ENCODE results near the gene SLC22A1. TPM values are rescaled to one million over a fixed set of nuclear protein-coding genes. Genes with fewer than 3 reads are reported as not detected.

The SLC22A1 gene
- under 1 TPM; 0.14 to 0.99 TPM for total RNA-seq

GRCh38 chr6:160121558-160121957, at the start of gene SLC22A1:
Gene SLC22A1, plus strand, starts transcription at chr6:160121815. Its CDS starts 121 bp downstream, at chr6:160121936.
- no peak for DNase-seq
- ChIA-PET CTCF (interaction anchor here (1.4 kb wide), 1 partner anchor 412 kb away, joined by 3 read pairs; no protein-coding TSS in a partner anchor), POLR2A (no interaction called here)
- Mint-ChIP-seq H3K9me3 (peaks cover 5% of the 10 kb centered on the region), H3K4me3 (no peak within 1 kb of the TSS), H3K36me3 (peaks cover 10% of the 10 kb centered on the region), H3K27me3 (no peaks in the 10 kb centered on the region), H3K4me1 (ENCODE audit: low read depth) (no peaks in the 10 kb centered on the region), H3K27ac (no peak within 1 kb of the TSS)
- intact Hi-C loops (cut with micrococcal nuclease), result no loop called here

GRCh38 chr6:160073272-160073671, 48.3 kb upstream of the SLC22A1 start:
- intact Hi-C loops (cut with micrococcal nuclease), result no loop called here
- no peaks in the 10 kb centered on the region for H3K9me3 Mint-ChIP-seq
- no peak overlapping the region for H3K27ac Mint-ChIP-seq
- DNase-seq, result no peak
- H3K4me3 Mint-ChIP-seq, result no peak overlapping the region
- H3K4me1 Mint-ChIP-seq (ENCODE audit: low read depth), result peaks cover 27% of the 10 kb centered on the region
- POLR2A ChIA-PET, result no interaction called here
- H3K36me3 Mint-ChIP-seq, result peaks cover 70% of the 10 kb centered on the region
- H3K27me3 Mint-ChIP-seq, result no peaks in the 10 kb centered on the region
- CTCF ChIA-PET, result interaction anchor here (1.4 kb wide), 1 partner anchor 382 kb away, joined by 5 read pairs; no protein-coding TSS in a partner anchor

GRCh38 chr6:160076009-160076408, 45.6 kb upstream of the SLC22A1 start:
- intact Hi-C loops (cut with micrococcal nuclease), result loop anchor here (5.0 kb wide), 1 partner anchor 99 kb away; no protein-coding TSS in a partner anchor
- Mint-ChIP-seq H3K9me3 (no peaks in the 10 kb centered on the region), H3K4me3 (no peak overlapping the region), H3K27ac (peak overlapping the region; percentile 66), H3K4me1 (ENCODE audit: low read depth) (peaks cover 12% of the 10 kb centered on the region), H3K27me3 (no peaks in the 10 kb centered on the region), H3K36me3 (peaks cover 64% of the 10 kb centered on the region)
- ChIA-PET CTCF (interaction anchor here (0.9 to 1.4 kb wide), 2 partner anchors 213 to 379 kb away, joined by 3 to 6 read pairs; no protein-coding TSS in a partner anchor), POLR2A (no interaction called here)
- DNase-seq, result no peak

- H3K27ac Mint-ChIP-seq, result no peak overlapping the region
- ChIA-PET POLR2A (no interaction called here), CTCF (interaction anchor here (1.0 to 1.4 kb wide), 2 partner anchors 378 to 457 kb away, joined by 3 to 6 read pairs; no protein-coding TSS in a partner anchor)
- no peak for DNase-seq
- no peak overlapping the region for H3K4me3 Mint-ChIP-seq
- H3K27me3 Mint-ChIP-seq, result no peaks in the 10 kb centered on the region
- peaks cover 65% of the 10 kb centered on the region for H3K36me3 Mint-ChIP-seq
- H3K9me3 Mint-ChIP-seq, result no peaks in the 10 kb centered on the region
- H3K4me1 Mint-ChIP-seq (ENCODE audit: low read depth), result peaks cover 12% of the 10 kb centered on the region
- intact Hi-C loops (cut with micrococcal nuclease), result loop anchor here (5.0 kb wide), 1 partner anchor 100 kb away; no protein-coding TSS in a partner anchor
Observed at GRCh38 chr6:160077024-160077423, 44.6 kb upstream of the SLC22A1 start.

GRCh38 chr6:160077526-160077925, 44.1 kb upstream of the SLC22A1 start:
- ChIA-PET CTCF (interaction anchor here (1.0 kb wide), 1 partner anchor 456 kb away, joined by 3 read pairs; no protein-coding TSS in a partner anchor), POLR2A (no interaction called here)
- H3K4me3 Mint-ChIP-seq, result no peak overlapping the region
- no peaks in the 10 kb centered on the region for H3K9me3 Mint-ChIP-seq
- no peaks in the 10 kb centered on the region for H3K27me3 Mint-ChIP-seq
- intact Hi-C loops (cut with micrococcal nuclease), result loop anchor here (5.0 kb wide), 1 partner anchor 100 kb away; no protein-coding TSS in a partner anchor
- no peak overlapping the region for H3K27ac Mint-ChIP-seq
- DNase-seq, result no peak
- peaks cover 64% of the 10 kb centered on the region for H3K36me3 Mint-ChIP-seq
- peaks cover 12% of the 10 kb centered on the region for H3K4me1 Mint-ChIP-seq (ENCODE audit: low read depth)

- Mint-ChIP-seq H3K36me3 (peaks cover 63% of the 10 kb centered on the region), H3K27me3 (no peaks in the 10 kb centered on the region), H3K27ac (no peak overlapping the region), H3K4me1 (ENCODE audit: low read depth) (peaks cover 12% of the 10 kb centered on the region), H3K4me3 (no peak overlapping the region), H3K9me3 (no peaks in the 10 kb centered on the region)
- intact Hi-C loops (cut with micrococcal nuclease), result loop anchor here (5.0 kb wide), 1 partner anchor 102 kb away; no protein-coding TSS in a partner anchor
- POLR2A ChIA-PET, result no interaction called here
- no peak for DNase-seq
- CTCF ChIA-PET, result interaction anchor here (1.0 kb wide), 1 partner anchor 377 kb away, joined by 3 read pairs; no protein-coding TSS in a partner anchor
Observed at GRCh38 chr6:160078883-160079685, 42.5 kb upstream of the SLC22A1 start.

GRCh38 chr6:160079686-160080043, 42.0 kb upstream of the SLC22A1 start:
- Mint-ChIP-seq H3K4me1 (ENCODE audit: low read depth) (peaks cover 12% of the 10 kb centered on the region), H3K27me3 (no peaks in the 10 kb centered on the region), H3K27ac (no peak overlapping the region), H3K9me3 (no peaks in the 10 kb centered on the region), H3K36me3 (peaks cover 65% of the 10 kb centered on the region), H3K4me3 (no peak overlapping the region)
- intact Hi-C loops (cut with micrococcal nuclease), result loop anchor here (5.0 kb wide), 1 partner anchor 102 kb away; no protein-coding TSS in a partner anchor
- POLR2A ChIA-PET, result no interaction called here
- CTCF ChIA-PET, result interaction anchor here (1.0 kb wide), 1 partner anchor 376 kb away, joined by 3 read pairs; no protein-coding TSS in a partner anchor
- DNase-seq, result no peak

GRCh38 chr6:160080097-160080496, 41.5 kb upstream of the SLC22A1 start:
- peaks cover 64% of the 10 kb centered on the region for H3K36me3 Mint-ChIP-seq
- H3K27ac Mint-ChIP-seq, result no peak overlapping the region
- no peaks in the 10 kb centered on the region for H3K27me3 Mint-ChIP-seq
- H3K9me3 Mint-ChIP-seq, result no peaks in the 10 kb centered on the region
- intact Hi-C loops (cut with micrococcal nuclease), result no loop called here
- H3K4me3 Mint-ChIP-seq, result no peak overlapping the region
- H3K4me1 Mint-ChIP-seq (ENCODE audit: low read depth), result peaks cover 12% of the 10 kb centered on the region
- ChIA-PET CTCF (interaction anchor here (1.0 kb wide), 1 partner anchor 376 kb away, joined by 3 read pairs; no protein-coding TSS in a partner anchor), POLR2A (no interaction called here)
- DNase-seq, result no peak

GRCh38 chr6:160081398-160081797, 40.2 kb upstream of the SLC22A1 start:
- no peak overlapping the region for H3K27ac Mint-ChIP-seq
- ChIA-PET POLR2A (no interaction called here), CTCF (interaction anchor here (0.7 kb wide), 1 partner anchor 115 kb away, joined by 3 read pairs; no protein-coding TSS in a partner anchor)
- no peaks in the 10 kb centered on the region for H3K27me3 Mint-ChIP-seq
- H3K4me3 Mint-ChIP-seq, result no peak overlapping the region
- H3K4me1 Mint-ChIP-seq (ENCODE audit: low read depth), result peaks cover 4% of the 10 kb centered on the region
- H3K36me3 Mint-ChIP-seq, result peaks cover 69% of the 10 kb centered on the region
- intact Hi-C loops (cut with micrococcal nuclease), result no loop called here
- DNase-seq, result no peak
- no peaks in the 10 kb centered on the region for H3K9me3 Mint-ChIP-seq

GRCh38 chr6:160082627-160083026, 39.0 kb upstream of the SLC22A1 start:
- H3K36me3 Mint-ChIP-seq, result peaks cover 64% of the 10 kb centered on the region
- no peak overlapping the region for H3K27ac Mint-ChIP-seq
- no peaks in the 10 kb centered on the region for H3K27me3 Mint-ChIP-seq
- ChIA-PET POLR2A (no interaction called here), CTCF (no interaction called here)
- intact Hi-C loops (cut with micrococcal nuclease), result no loop called here
- no peaks in the 10 kb centered on the region for H3K9me3 Mint-ChIP-seq
- no peak overlapping the region for H3K4me3 Mint-ChIP-seq
- H3K4me1 Mint-ChIP-seq (ENCODE audit: low read depth), result peaks cover 2% of the 10 kb centered on the region
- DNase-seq, result no peak

GRCh38 chr6:160084198-160084776, 37.3 kb upstream of the SLC22A1 start:
- CTCF ChIA-PET, result interaction anchor here (0.7 kb wide), 1 partner anchor 21 kb away, joined by 3 read pairs; no protein-coding TSS in a partner anchor
- Mint-ChIP-seq H3K27ac (no peak overlapping the region), H3K4me1 (ENCODE audit: low read depth) (peaks cover 2% of the 10 kb centered on the region), H3K27me3 (no peaks in the 10 kb centered on the region), H3K9me3 (no peaks in the 10 kb centered on the region), H3K36me3 (peaks cover 67% of the 10 kb centered on the region), H3K4me3 (no peak overlapping the region)
- POLR2A ChIA-PET, result no interaction called here
- intact Hi-C loops (cut with micrococcal nuclease), result no loop called here
- no peak for DNase-seq

GRCh38 chr6:160085226-160085625, 36.4 kb upstream of the SLC22A1 start:
- no peak for DNase-seq
- ChIA-PET POLR2A (no interaction called here), CTCF (no interaction called here)
- Mint-ChIP-seq H3K4me1 (ENCODE audit: low read depth) (peaks cover 2% of the 10 kb centered on the region), H3K4me3 (no peak overlapping the region), H3K9me3 (no peaks in the 10 kb centered on the region), H3K36me3 (peaks cover 66% of the 10 kb centered on the region), H3K27me3 (no peaks in the 10 kb centered on the region), H3K27ac (no peak overlapping the region)
- intact Hi-C loops (cut with micrococcal nuclease), result no loop called here
